DOHH2 (cell line): ENCODE measurements around the gene RAP1GAP.
"Not testable (repeated sequence)": the region's sequence is repeated elsewhere in the genome, so short reads cannot be mapped to it uniquely, and the experiment has no call there.

Experiments
- H3F3A ChIP-seq: fragments of 200-600 bp; sonication (generic), shearing (Covaris generic); 2 replicates; pipeline ENCODE4 v1.6.0; 2016; ENCODE audit warnings: antibody characterized with exemption, mild to moderate bottlenecking; ENCODE audit not compliant: control insufficient read depth, insufficient read depth
- H3K27ac ChIP-seq: fragments of 200-600 bp; sonication (generic); 2 replicates; pipeline ENCODE4 v1.5.1; 2014; ENCODE audit warnings: low read depth, mild to moderate bottlenecking, low read length, moderate library complexity
- H3K27me3 ChIP-seq: fragments of 200-600 bp; sonication (generic); 2 replicates; pipeline ENCODE4 v1.6.1; 2014; ENCODE audit warnings: mild to moderate bottlenecking, low read length, mixed read lengths; ENCODE audit not compliant: control insufficient read depth
- H3K36me3 ChIP-seq: fragments of 200-600 bp; sonication (generic); 2 replicates; pipeline ENCODE4 v1.6.1; 2014; ENCODE audit warnings: mild to moderate bottlenecking, low read length, moderate library complexity, mixed read lengths; ENCODE audit not compliant: control insufficient read depth
- H3K4me1 ChIP-seq: fragments of 200-600 bp; sonication (generic); 2 replicates; pipeline ENCODE4 v1.6.1; 2014; ENCODE audit warnings: mild to moderate bottlenecking, low read length, mixed read lengths; ENCODE audit not compliant: control insufficient read depth
- H3K4me2 ChIP-seq: fragments of 200-600 bp; sonication (generic); 2 replicates; pipeline ENCODE4 v1.6.0; 2014; ENCODE audit warnings: mild to moderate bottlenecking, low read length, moderate library complexity
- H3K4me3 ChIP-seq: fragments of 200-600 bp; sonication (generic); 2 replicates; pipeline ENCODE4 v1.5.1; 2014; ENCODE audit warnings: mild to moderate bottlenecking, low read length, mixed read lengths
- H3K79me2 ChIP-seq: fragments of 200-600 bp; sonication (generic); 2 replicates; pipeline ENCODE4 v1.6.1; 2014; ENCODE audit warnings: mild to moderate bottlenecking, low read length, mixed read lengths; ENCODE audit not compliant: control insufficient read depth
- H3K9me2 ChIP-seq: fragments of 200-600 bp; sonication (generic); replicated peaks from 2 replicates; pipeline ENCODE4 v1.6.1; 2014; ENCODE audit warnings: mild to moderate bottlenecking, low read length, mixed read lengths; ENCODE audit not compliant: control insufficient read depth
- H3K9me3 ChIP-seq: fragments of 200-600 bp; sonication (generic); 2 replicates; pipeline ENCODE4 v1.6.1; 2014; ENCODE audit warnings: antibody characterized with exemption, low read length, mixed read lengths; ENCODE audit not compliant: control insufficient read depth, insufficient read depth
- H4K20me1 ChIP-seq: fragments of 200-600 bp; sonication (generic); 2 replicates; pipeline ENCODE4 v1.6.0; 2014; ENCODE audit warnings: low read depth, mild to moderate bottlenecking, antibody characterized with exemption, low read length, moderate library complexity; ENCODE audit not compliant: control insufficient read depth, insufficient read depth
- CTCF ChIP-seq: fragments of 200-600 bp; sonication (generic); IDR thresholded peaks from one replicate; pipeline ENCODE4 v1.5.1; 2014; ENCODE audit warnings: antibody characterized with exemption, mild to moderate bottlenecking, low read depth, low read length; ENCODE audit not compliant: poor library complexity, severe bottlenecking
- EZH2phosphoT487 ChIP-seq: fragments of 200-600 bp; sonication (generic); IDR thresholded peaks from 2 replicates; pipeline ENCODE4 v1.6.1; 2017; ENCODE audit warnings: borderline replicate concordance, mild to moderate bottlenecking, antibody characterized with exemption, low read length, moderate library complexity, mixed read lengths

The RAP1GAP gene

GRCh38 chr1:21633141-21633755 lies 35.9 kb downstream of the RAP1GAP start:
- Histone ChIP-seq H3F3A (no peaks in the 10 kb centered on the region), H3K36me3 (no peaks in the 10 kb centered on the region), H3K4me1 (no peaks in the 10 kb centered on the region), H3K9me3 (no peaks in the 10 kb centered on the region), H3K79me2 (no peaks in the 10 kb centered on the region), H3K27me3 (no peaks in the 10 kb centered on the region), H3K27ac (no peak overlapping the region), H3K4me3 (no peak overlapping the region), H3K9me2 (no peaks in the 10 kb centered on the region), H3K4me2 (no peak overlapping the region), H4K20me1 (no peaks in the 10 kb centered on the region)
- no peak for TF ChIP-seq EZH2phosphoT487
- no peak for TF ChIP-seq CTCF

GRCh38 chr1:21631944-21632887 lies 36.9 kb downstream of the RAP1GAP start:
- Histone ChIP-seq H3K9me2 (no peaks in the 10 kb centered on the region), H3K36me3 (no peaks in the 10 kb centered on the region), H3K27me3 (no peaks in the 10 kb centered on the region), H3K4me3 (no peak overlapping the region), H3K79me2 (no peaks in the 10 kb centered on the region), H3K9me3 (no peaks in the 10 kb centered on the region), H3F3A (no peaks in the 10 kb centered on the region), H3K27ac (no peak overlapping the region), H3K4me2 (no peak overlapping the region), H4K20me1 (no peaks in the 10 kb centered on the region), H3K4me1 (no peaks in the 10 kb centered on the region)
- TF ChIP-seq EZH2phosphoT487 (no peak), CTCF (no peak)

- not testable (repeated sequence) for H4K20me1 ChIP-seq, H3K36me3 ChIP-seq, H3K9me3 ChIP-seq, H3K27me3 ChIP-seq, H3K9me2 ChIP-seq, H3K27ac ChIP-seq, H3K79me2 ChIP-seq, H3F3A ChIP-seq, H3K4me2 ChIP-seq, H3K4me3 ChIP-seq, H3K4me1 ChIP-seq
These were observed 37.6 kb downstream of the RAP1GAP start for GRCh38 chr1:21631590-21631943.
